Lower leg skin (tissue), 3 donors: ENCODE data around the gene CDCA7.
"Not testable (repeated sequence)": the region's sequence is repeated elsewhere in the genome, so short reads cannot be mapped to it uniquely, and the experiment has no call there.

Experiments used
- CTCF ChIP-seq, 3 donors: fragments of 450-650 bp; IDR thresholded peaks; one replicate each; pipeline ENCODE4 v1.5.1; 2016; ENCODE audit warnings: antibody characterized with exemption in 3 of 3, mild to moderate bottlenecking in 3 of 3, moderate library complexity in 2 of 3
- POLR2A ChIP-seq, 2 donors: fragments of 450-650 bp; IDR thresholded peaks; one replicate each; pipeline ENCODE4 v1.6.1; 2016 to 2017; ENCODE audit warnings: antibody characterized with exemption in 2 of 2, mild to moderate bottlenecking in 1 of 2, moderate library complexity in 1 of 2

- TF ChIP-seq CTCF, POLR2A (IDR thresholded peaks at IDR 0.05): not testable (repeated sequence)
Measured at GRCh38 chr2:173333003-173333402, 21.7 kb upstream of the CDCA7 start.
